ENCODE results near the gene ZIM2.

- no peak for TF ChIP-seq CTCF (conservative IDR thresholded peaks at IDR 0.05; ENCODE audit: low read depth in 2 of 2)
- TF ChIP-seq EZH2 (IDR thresholded peaks at IDR 0.05; ENCODE audit: low read depth, unreplicated experiment): no peak
Measured at GRCh38 chr19:56810260-56810659, 30.3 kb downstream of the ZIM2 start.
